IgD-negative memory B cell (primary cell): Measurements from ENCODE around the gene EML4. TPM values are rescaled to one million over a fixed set of nuclear protein-coding genes. Genes with fewer than 3 reads are reported as not detected.
"Not testable (repeated sequence)": the region's sequence is repeated elsewhere in the genome, so short reads cannot be mapped to it uniquely, and the experiment has no call there.

ENCODE experiments used
- H3K27ac Mint-ChIP-seq, 3 donors: one replicate each; pipeline ENCODE4 v1.8.0; 2020 to 2022; ENCODE audit warnings: mild to moderate bottlenecking in 3 of 3, mixed read lengths in 3 of 3, moderate library complexity in 1 of 3
- H3K27me3 Mint-ChIP-seq: one replicate; pipeline ENCODE4 v1.8.0; 2021; ENCODE audit warnings: mixed read lengths
- H3K36me3 Mint-ChIP-seq: one replicate; pipeline ENCODE4 v1.8.0; 2020; ENCODE audit warnings: mild to moderate bottlenecking, mixed read lengths
- H3K4me1 Mint-ChIP-seq, 3 donors: one replicate each; pipeline ENCODE4 v1.8.0; 2020 to 2022; ENCODE audit warnings: mixed read lengths in 3 of 3, mild to moderate bottlenecking in 1 of 3
- H3K4me3 Mint-ChIP-seq, 4 donors: one replicate each; pipeline ENCODE4 v1.8.0; 2020 to 2022; ENCODE audit warnings: mild to moderate bottlenecking in 4 of 4, mixed read lengths in 4 of 4, moderate library complexity in 3 of 4
- H3K9me3 Mint-ChIP-seq, 3 donors: one replicate each; pipeline ENCODE4 v1.8.0; 2020 to 2021; ENCODE audit warnings: mixed read lengths in 3 of 3, mild to moderate bottlenecking in 1 of 3
- polyA plus RNA-seq: library from polyadenylated mRNA; unstranded; fragments of 300-500 nt; fragmentation: Illumina TruSeq; gene quantifications from one replicate; pipeline ENCODE4 v1.2.3, GENCODE V29; 2021

Gene EML4
- polyA plus RNA-seq, 1 donor from 2014 or later, result 78.3 TPM

DNA sequence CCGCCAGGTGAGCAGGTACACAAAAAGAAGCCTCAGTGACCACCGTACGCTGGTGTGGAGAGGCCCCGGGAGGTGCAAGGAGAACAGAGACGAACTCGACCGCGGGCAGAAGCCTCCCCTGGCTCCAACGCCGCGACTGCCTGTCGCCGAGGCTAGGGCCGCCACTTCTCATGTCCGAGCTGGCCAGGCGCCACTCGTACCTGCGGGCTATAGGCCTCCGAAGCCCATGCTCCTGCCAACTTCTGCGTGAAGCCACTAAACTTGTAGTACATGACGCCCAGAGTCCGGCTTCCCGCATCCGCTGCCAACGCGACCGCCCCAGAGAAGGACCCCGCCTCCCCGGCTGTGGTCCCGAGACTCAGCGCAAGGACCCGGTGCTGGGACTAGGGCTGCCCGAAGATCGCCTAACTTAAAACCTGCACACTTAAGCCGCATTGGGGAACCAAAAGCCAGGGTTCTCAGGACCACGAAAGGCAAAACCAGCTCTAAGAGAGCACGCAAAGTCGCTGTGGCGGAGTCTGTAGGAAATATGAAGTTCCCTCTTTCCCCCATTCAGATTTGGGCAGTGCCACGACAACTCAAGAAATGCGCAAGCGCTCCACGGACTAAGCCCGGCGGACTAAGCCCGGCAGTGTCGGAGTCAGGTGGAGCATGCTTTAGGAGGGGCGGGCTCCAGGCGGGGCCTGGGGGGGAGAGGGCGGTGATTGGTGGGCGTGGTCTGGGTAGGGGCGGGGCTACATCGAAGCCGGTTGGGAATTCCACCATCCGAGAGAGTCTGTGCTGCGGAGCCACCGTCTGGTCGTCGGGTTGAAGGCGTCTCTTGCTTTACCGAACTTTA, 192.0 kb downstream of the EML4 start, which contains the start of gene COX7A2L:
TSS of gene COX7A2L (minus strand) at position 328 of the 838 bp plus-strand sequence. CDS start at position 272, 56 bp downstream.
- peaks cover 30 to 43% (median 40%) of the 10 kb centered on the region in 3 donors for H3K4me1 Mint-ChIP-seq
- no peaks in the 10 kb centered on the region for H3K36me3 Mint-ChIP-seq
- H3K4me3 Mint-ChIP-seq, result peak within 1 kb of the TSS; percentile 93 to 97 (median 94)
- peak within 1 kb of the TSS; percentile 92 to 100 (median 99) for H3K27ac Mint-ChIP-seq
- H3K9me3 Mint-ChIP-seq, result no peaks in the 10 kb centered on the region
- peaks cover 2% of the 10 kb centered on the region for H3K27me3 Mint-ChIP-seq

GRCh38 chr2:42361728-42362283, 192.7 kb downstream of the EML4 start:
- Mint-ChIP-seq H3K27ac (peak overlapping the region; percentile 92 to 100 (median 99)), H3K36me3 (no peaks in the 10 kb centered on the region), H3K4me1 (peaks cover 26 to 40% (median 37%) of the 10 kb centered on the region in 3 donors), H3K4me3 (peak overlapping the region; percentile 93 to 97 (median 94)), H3K27me3 (peaks cover 4% of the 10 kb centered on the region), H3K9me3 (no peaks in the 10 kb centered on the region)

DNA sequence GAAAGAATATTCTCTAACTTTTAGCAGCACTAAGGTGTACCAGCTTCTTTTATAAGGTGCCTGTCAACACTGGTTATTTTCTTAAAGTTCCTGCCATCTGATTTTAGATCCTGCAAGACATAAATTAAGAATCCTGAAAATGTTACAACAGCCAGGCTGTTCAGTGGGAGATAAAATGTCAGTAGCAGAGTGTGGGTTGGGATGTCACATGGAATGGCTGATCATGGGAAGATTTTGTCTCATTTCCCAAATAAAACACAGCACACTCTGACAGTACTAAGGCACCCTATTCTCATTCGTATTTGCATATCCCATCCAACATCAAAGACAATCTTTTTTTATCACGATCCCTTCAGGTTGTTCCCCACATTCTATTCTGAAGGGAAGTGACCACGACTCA, 194.3 kb downstream of the EML4 start:
- no peaks in the 10 kb centered on the region for H3K36me3 Mint-ChIP-seq
- peaks cover 16 to 27% (median 21%) of the 10 kb centered on the region in 3 donors for H3K4me1 Mint-ChIP-seq
- H3K27ac Mint-ChIP-seq, result no peak overlapping the region
- H3K9me3 Mint-ChIP-seq, result no peaks in the 10 kb centered on the region
- peaks cover 4% of the 10 kb centered on the region for H3K27me3 Mint-ChIP-seq
- H3K4me3 Mint-ChIP-seq, result no peak overlapping the region

- H3K4me3 Mint-ChIP-seq, result no peak overlapping the region
- H3K9me3 Mint-ChIP-seq, result no peaks in the 10 kb centered on the region
- no peak overlapping the region for H3K27ac Mint-ChIP-seq
- peaks cover 4% of the 10 kb centered on the region for H3K27me3 Mint-ChIP-seq
- no peaks in the 10 kb centered on the region for H3K36me3 Mint-ChIP-seq
- peaks cover 7 to 15% (median 12%) of the 10 kb centered on the region in 3 donors for H3K4me1 Mint-ChIP-seq
These were observed 195.5 kb downstream of the EML4 start for GRCh38 chr2:42364658-42365057.

- Mint-ChIP-seq H3K4me1 (peaks cover 0 to 7% (median 3%) of the 10 kb centered on the region in 3 donors), H3K4me3 (no peak overlapping the region), H3K27ac (peak overlapping the region in 1 of 3 donors; percentile 68), H3K9me3 (no peaks in the 10 kb centered on the region), H3K27me3 (peaks cover 4% of the 10 kb centered on the region), H3K36me3 (no peaks in the 10 kb centered on the region)
These were observed 197.3 kb downstream of the EML4 start for GRCh38 chr2:42366411-42366810.

- H3K27me3 Mint-ChIP-seq, result peaks cover 4% of the 10 kb centered on the region
- H3K4me3 Mint-ChIP-seq, result no peak overlapping the region
- H3K4me1 Mint-ChIP-seq, result no peaks in the 10 kb centered on the region
- no peaks in the 10 kb centered on the region for H3K9me3 Mint-ChIP-seq
- no peak overlapping the region for H3K27ac Mint-ChIP-seq
- no peaks in the 10 kb centered on the region for H3K36me3 Mint-ChIP-seq
These were observed 198.7 kb downstream of the EML4 start for GRCh38 chr2:42367835-42368234.

- Mint-ChIP-seq H3K9me3 (no peaks in the 10 kb centered on the region), H3K27me3 (peaks cover 4% of the 10 kb centered on the region), H3K36me3 (no peaks in the 10 kb centered on the region), H3K27ac (no peak overlapping the region), H3K4me3 (no peak overlapping the region), H3K4me1 (no peaks in the 10 kb centered on the region)
These were observed 199.8 kb downstream of the EML4 start for GRCh38 chr2:42368817-42369531.

- peaks cover 4% of the 10 kb centered on the region for H3K27me3 Mint-ChIP-seq
- no peaks in the 10 kb centered on the region for H3K4me1 Mint-ChIP-seq
- no peak overlapping the region for H3K27ac Mint-ChIP-seq
- H3K4me3 Mint-ChIP-seq, result no peak overlapping the region
- H3K36me3 Mint-ChIP-seq, result no peaks in the 10 kb centered on the region
- H3K9me3 Mint-ChIP-seq, result no peaks in the 10 kb centered on the region
These were observed 200.5 kb downstream of the EML4 start for GRCh38 chr2:42369532-42370229.

DNA sequence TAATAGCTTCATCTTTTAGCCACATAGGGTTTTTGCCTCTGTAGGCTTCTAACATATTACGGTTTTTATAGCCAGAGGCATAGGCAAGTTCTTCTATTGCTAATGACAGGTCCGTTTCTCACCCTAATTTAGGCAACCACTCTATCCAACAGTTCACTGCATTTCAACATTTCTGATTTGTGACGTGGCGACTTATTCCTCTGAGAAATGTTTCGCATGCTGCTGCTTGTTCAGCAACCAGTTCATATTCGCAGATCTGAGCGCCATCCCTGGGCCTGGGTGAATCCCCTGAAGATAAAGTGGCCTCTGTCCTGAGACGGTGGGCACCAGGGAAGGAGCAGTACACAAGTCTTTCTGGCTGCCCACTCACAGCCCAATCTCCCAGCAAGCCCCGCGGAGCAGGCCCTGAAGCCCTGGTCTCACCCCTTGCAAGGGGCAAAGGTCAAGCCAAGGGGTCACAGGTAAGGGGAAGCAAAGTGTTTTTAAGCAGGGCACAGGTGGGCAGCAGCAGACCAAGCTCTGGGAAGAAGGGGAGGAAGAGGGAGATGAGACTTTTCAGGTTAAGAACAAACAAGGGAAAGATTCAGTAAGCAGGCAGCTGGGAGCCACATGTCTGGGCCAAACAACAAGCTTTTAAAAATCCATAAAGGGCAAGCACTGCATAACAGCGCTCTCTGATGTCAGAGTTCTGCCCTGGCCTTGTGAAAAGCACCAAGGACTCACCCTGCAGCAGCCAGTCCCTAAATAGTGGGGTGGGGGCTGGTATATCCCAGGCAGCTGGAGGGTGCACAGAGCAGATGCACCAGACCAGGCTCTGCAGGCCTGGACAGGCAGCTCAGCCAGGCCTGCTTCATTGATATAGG, 202.7 kb downstream of the EML4 start:
- Mint-ChIP-seq H3K4me3 (no peak overlapping the region), H3K9me3 (no peaks in the 10 kb centered on the region), H3K27me3 (peaks cover 3% of the 10 kb centered on the region), H3K4me1 (peaks cover 0 to 2% (median 0%) of the 10 kb centered on the region in 3 donors), H3K27ac (no peak overlapping the region), H3K36me3 (no peaks in the 10 kb centered on the region)

GRCh38 chr2:42372474-42373200, 203.5 kb downstream of the EML4 start:
- H3K4me3 Mint-ChIP-seq, result no peak overlapping the region
- no peaks in the 10 kb centered on the region for H3K9me3 Mint-ChIP-seq
- peaks cover 3% of the 10 kb centered on the region for H3K27me3 Mint-ChIP-seq
- peaks cover 0 to 2% (median 0%) of the 10 kb centered on the region in 3 donors for H3K4me1 Mint-ChIP-seq
- H3K27ac Mint-ChIP-seq, result no peak overlapping the region
- H3K36me3 Mint-ChIP-seq, result no peaks in the 10 kb centered on the region

DNA sequence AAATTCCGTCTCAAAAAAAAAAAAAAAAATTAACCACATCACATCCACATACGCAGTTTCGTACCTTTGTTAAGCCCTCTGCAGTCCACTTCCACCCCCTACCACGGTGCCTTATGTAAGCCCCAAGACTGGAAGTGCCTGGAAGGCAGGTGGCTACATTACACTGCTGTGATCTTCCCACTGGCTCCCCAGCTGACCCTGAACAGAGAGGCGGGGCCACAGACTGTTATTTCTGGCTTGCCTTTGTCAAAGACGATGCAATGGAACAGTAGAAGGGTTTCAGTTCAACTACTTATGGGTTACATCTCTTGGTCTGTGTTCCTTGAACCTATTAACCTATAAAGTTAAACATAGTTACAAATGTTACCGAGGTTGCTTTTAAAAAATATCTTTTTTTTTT, 207.6 kb downstream of the EML4 start:
- Mint-ChIP-seq H3K4me1 (peaks cover 0 to 3% (median 0%) of the 10 kb centered on the region in 3 donors), H3K4me3 (no peak overlapping the region), H3K27ac (no peak overlapping the region), H3K36me3 (no peaks in the 10 kb centered on the region), H3K27me3 (peaks cover 4% of the 10 kb centered on the region), H3K9me3 (no peaks in the 10 kb centered on the region)

DNA sequence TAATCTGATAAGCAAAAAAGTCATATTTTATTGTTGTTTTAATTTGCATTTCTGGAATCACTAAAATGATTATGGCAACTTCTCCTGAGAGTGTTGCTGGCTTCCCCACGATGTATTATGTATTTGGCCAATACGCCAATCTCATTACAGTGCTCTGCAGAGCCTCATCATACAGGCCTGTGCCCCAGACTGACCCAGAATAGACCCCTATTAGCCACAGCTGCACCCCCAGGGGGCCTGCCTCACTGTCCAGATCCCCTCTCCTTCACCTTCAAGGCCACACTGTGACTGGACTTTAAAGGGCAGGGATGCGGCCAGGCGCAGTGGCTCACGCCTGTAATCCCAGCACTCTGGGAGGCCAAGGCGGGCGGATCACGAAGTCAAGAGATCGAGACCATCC, 209.3 kb downstream of the EML4 start:
- peaks cover 4% of the 10 kb centered on the region for H3K27me3 Mint-ChIP-seq
- no peak overlapping the region for H3K27ac Mint-ChIP-seq
- peaks cover 0 to 3% (median 0%) of the 10 kb centered on the region in 3 donors for H3K4me1 Mint-ChIP-seq
- no peaks in the 10 kb centered on the region for H3K9me3 Mint-ChIP-seq
- H3K36me3 Mint-ChIP-seq, result no peaks in the 10 kb centered on the region
- H3K4me3 Mint-ChIP-seq, result no peak overlapping the region

DNA sequence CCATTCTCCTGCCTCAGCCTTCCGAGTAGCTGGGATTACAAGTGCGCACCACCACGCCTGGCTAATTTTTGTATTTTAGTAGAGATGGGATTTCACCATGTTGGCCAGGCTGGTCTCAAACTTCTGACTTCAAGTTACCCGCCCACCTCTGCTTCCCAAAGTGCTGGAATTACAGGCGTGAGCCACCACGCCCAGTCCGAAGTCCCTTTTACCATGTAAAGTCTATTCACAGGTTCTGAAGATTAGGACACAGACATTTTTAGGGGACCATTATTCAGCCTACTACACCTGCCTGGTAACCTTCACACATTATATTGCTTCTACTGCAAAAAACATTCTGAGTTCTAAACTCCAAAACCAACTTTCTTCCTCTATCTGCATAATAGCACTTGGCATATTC, 210.9 kb downstream of the EML4 start:
- H3K4me1 Mint-ChIP-seq, H3K4me3 Mint-ChIP-seq, H3K9me3 Mint-ChIP-seq, H3K27me3 Mint-ChIP-seq, H3K36me3 Mint-ChIP-seq, H3K27ac Mint-ChIP-seq: not testable (repeated sequence)
